GM18508 (cell line): ENCODE measurements around the gene ADAMTSL3.

Source experiments
- ATAC-seq: cut with Tn5 transposase; IDR thresholded peaks from one replicate; pipeline ENCODE4 v1.9.1; 2021; ENCODE audit warnings: moderate number of reproducible peaks; ENCODE audit not compliant: insufficient read depth, unreplicated experiment

The ADAMTSL3 gene

DNA sequence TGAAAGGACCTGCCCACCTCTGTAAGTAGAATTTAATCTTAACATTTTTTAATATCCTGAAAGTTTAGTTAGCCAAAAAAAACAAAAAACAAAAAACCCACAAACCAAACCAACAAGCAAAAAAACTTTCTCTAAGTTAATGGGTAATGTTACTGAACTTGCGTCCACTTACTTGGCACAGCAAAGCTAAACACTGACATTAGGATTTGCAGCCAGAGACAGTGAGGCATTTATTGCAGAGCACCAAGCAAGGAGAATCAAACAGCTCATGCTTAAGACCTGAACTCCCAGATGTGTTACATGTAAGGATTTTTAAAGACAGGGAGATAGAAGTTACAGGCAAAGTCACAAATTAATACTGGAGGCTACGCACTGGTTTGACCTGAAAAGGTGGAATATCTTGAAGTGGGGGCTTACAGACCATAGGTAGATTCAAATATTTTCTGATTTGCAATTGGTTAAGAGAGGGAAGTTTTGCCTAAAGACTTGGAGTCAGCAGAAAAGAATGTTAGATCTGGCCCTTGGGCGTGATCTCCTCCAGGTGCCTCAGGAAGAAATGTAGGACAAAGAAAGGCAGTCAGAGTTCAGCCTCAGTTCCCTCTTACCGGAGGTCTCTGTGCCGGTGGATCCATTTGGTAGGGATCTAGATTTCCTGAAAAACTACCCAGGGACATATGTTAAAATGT is 205.0 kb downstream of the ADAMTSL3 start:
- no peak for ATAC-seq

DNA sequence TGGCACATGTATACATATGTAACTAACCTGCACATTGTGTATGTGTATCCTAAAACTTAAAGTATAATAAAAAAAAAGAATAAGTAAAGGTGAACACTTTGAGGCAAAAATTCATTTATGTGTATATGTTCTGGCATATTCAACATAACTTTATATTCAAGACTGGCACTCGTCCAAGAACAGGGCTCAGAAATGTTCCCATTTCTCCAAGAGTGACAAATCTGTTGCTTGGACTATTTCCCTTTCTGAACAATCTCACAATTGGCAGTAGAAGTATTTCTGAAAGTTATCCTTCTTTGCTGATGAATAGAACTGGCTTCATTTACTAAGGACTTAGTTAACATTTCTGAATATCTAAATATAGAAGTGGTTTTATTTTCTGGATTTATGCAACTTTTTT is 212.8 kb downstream of the ADAMTSL3 start:
- no peak for ATAC-seq

DNA sequence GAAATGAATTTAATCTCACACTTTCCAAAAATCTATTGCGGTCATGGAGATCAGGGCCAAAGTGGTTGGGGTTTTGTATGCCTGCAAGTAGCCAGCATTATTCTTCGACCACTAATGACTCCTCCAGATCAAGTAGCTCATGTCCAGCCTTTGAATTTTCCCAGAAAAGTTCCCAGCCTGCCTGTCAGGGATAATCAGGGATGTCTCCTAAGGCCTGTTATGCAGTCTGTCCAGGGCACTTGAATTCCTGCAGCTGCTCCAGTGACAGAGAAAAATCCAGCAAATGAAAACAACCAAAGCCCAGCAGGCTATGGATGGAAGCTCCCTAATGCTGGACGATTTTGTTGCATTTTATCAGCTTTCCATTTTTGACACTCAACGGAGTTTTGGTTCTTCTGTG is 215.4 kb downstream of the ADAMTSL3 start:
- no peak for ATAC-seq

DNA sequence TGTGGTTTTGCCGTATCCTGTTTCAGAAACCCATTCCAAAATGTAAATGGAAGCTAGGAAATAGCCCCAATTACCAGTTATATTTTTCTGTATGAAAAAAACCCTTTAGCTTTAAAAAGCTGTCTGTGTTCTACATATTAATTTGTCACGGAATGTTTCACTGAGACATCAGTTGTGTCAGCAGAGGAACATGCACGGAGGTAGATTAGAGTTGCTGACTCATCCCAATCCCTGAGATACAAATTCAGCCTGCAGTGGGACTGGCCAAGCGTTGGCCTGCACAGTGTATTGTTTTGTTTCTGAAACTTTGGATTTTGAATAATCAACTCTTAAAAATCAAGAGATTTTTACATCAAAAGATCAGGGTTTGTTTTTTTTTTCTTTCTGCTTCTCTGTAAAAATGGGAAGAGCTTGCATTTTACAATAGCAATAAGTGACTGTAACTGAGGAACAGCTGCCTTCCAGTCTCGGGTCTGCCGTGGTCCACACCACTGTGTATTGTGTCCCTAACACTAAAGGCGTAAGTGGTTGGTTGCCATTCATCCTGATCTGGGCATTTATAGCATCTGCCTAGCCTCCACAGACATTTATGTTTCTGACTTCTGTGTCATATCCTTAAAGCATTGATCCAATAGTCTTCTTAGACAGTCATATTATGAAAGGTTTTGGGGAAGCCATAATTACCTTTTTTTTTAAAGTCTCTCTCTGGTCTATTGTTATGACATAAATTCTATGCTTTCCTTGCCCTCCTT is 218.1 kb downstream of the ADAMTSL3 start:
- no peak for ATAC-seq

DNA sequence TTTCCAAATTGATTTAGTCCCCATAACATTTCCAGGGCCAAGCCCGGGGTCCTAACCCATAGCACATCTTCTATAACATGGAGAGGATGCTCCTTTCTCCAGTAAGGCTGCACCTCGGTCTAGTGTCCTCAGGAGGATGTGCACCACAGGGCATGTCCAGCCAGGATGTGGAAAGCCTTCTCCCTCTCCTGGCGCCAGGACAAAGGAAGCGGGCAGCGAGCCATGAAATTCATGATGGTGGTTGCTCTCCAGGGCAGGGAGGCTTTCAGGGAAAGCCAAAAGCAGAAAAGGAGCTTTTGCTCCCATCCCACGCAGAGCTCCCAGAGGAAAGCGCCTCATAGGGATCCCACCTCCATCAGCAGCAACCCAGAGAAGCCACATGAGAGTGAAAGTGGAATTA is 220.0 kb downstream of the ADAMTSL3 start:
- ATAC-seq = no peak

DNA sequence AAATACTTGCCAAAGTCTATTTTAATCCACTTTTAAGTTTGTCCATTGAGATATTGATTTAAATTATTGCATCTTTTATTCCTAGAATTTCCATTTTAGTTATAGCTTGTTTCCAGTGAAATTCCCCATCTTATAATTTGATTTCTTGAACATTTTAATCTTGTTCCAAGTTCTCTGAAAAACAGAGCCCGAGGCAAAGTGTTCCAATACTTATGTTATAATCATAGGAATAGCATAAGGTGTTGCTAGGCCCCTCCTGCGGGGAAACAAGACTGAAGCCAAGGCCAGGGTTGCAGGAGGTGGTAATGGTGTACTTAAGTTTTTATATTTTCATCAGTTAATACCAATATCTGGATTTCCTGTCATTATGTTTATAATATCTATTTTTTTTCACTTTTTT is 226.6 kb downstream of the ADAMTSL3 start:
- ATAC-seq = no peak

DNA sequence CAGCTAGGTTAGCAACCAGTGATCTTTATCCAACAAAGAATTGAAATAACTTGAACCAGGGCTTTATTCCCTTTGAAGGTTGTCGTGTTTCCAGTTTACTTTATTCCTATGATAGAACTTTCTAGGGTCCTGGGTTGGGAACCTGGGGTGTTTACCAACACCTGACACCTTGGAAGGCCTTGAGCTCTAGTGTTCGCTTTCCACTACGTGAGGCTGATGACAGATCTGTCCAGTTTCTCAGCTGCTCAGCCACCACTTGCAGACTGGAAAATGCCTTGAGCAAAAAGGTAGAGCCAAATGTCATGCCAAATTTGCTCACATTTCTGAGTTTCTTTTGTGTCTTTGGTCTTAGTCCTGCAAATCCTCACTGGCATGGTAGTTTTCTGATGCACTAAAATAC is 227.2 kb downstream of the ADAMTSL3 start:
- ATAC-seq = no peak

DNA sequence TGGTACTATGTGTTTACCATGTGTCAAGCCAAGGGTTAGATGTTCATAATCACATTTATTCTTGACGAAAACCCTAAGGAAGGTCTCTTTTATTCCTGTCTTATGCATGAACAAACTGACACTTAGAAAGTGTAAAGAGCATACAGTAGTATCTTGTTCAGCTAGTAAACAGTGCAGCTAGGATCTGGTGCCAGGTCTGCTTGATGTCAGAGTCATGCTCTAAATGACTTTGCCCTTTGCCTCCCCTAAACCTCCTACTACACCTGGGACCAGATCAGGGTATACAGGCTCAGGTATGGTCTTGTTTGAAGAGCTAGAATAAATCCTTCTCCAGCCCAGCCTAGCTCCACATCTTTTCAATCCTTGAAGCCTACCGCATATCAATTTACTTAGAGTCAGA is 232.4 kb downstream of the ADAMTSL3 start:
- ATAC-seq = no peak

DNA sequence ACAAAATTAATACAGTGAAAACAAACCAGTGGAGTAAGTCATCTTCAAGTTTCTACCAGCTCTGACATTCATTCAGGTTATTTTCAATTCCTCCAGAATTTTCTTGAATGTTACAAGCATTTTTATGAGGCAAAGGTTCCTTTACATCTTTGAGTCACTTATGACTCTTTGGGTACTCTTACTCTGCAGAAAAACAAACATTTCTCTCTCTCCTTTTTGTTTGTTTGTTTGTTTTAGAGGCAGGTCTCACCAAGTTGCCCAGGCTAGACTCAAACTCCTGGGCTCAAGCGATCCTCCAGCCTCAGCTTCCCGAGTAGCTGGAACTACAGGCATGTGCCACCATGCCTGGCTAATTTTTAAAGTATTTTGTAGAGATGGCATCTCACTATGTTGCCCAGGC is 233.5 kb downstream of the ADAMTSL3 start:
- no peak for ATAC-seq

DNA sequence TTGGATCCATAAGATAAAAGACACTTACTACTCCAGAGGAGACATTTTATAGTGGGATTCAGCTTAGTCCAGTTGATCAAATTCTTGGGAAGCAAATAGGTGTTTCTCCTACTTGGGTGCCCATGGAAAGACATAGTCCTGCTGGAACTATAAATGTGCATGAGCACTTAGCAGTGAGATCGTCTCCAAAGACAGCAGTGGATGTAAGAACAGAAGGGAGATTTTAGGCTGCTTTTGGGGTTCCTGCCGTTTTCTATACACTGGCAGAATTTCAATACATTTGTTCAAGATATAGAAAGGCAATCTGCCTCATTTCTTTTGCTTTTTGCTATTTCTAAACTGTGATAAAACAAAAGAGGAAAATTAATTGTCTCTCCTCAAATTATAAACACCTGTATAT is 234.0 kb downstream of the ADAMTSL3 start:
- no peak for ATAC-seq

DNA sequence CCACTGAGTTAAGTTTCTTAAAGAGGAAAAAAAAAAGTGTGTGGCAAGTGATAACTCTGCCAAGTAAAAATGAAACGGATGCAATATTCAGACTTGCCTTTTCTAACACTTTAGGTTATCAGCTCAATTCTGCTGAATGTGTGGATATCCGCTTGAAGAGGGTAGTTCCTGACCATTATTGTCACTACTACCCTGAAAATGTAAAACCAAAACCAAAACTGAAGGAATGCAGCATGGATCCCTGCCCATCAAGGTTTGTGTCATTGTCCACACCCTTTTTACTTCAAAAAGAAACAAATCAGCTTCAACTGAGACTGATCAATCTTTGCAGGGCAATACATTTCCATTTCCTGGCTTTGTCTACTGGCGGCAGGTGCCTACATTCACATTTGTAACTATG is 236.1 kb downstream of the ADAMTSL3 start:
- no peak for ATAC-seq

DNA sequence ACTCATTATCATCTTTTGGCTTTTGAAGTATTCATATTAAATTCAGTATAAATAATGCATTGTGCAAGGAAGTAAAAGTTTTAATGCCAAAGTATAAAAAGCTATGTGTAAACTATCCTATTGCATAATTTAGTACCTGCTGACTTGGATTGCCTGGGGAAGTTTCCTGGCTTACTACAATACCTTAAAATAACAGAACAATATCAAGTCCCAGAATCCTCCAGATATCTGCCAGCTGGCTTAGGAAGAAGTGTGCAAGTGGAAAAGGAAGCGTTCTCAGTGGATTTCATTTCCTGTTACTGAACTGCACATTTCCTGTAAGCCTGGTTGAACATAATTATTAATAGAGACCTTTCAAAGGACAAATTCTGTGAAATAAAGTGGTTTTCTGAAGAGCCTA is 236.7 kb downstream of the ADAMTSL3 start:
- no peak for ATAC-seq

DNA sequence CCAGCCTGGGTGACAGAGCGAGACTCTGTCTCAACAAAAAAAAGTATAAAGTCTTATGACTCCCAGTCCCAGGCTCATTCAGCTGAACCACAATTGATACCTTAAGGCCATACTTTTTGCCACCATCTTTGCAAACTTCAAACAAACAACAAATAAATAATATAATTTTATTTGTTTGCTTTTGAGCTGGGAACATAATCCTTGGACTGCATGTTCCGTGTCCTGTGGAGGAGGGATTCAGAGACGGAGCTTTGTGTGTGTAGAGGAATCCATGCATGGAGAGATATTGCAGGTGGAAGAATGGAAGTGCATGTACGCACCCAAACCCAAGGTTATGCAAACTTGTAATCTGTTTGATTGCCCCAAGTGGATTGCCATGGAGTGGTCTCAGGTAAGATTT is 238.6 kb downstream of the ADAMTSL3 start:
- ATAC-seq = no peak

DNA sequence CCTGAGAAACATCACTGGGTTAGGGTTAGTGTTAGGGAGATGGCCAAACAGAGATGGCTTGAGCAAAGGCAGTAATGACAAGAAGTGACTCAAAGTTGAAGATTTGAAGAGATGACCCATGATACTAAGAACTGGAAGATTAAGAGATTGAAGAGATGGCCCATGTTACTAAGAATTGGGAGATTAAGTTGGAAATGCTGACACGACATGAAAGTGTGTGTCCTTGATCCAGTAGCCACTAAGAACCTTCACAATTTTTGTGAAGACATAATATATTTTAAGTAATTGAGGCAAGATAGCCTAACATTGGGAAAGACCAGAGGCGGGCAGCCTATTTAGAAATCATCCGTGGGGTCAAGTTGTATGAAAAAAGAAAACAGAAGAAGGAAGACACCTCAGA is 239.4 kb downstream of the ADAMTSL3 start:
- ATAC-seq = no peak

DNA sequence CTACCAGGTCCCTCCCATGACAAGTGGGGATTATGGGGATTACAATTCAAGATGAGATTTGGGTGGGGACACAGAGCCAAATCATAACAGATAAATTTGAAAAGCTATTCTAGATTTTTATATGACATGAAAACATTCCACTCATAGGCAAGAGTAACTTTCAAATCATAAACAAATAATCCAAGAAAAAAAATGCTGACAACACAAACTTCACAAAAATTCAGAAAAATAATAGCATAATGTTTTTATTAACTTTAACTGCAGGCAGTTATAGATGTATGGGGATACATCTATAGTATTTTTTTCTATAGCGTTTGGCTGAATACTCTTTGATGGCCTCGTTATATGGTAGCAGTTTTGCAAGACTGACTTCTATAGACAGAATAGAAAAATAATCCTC is 243.1 kb downstream of the ADAMTSL3 start:
- no peak for ATAC-seq

DNA sequence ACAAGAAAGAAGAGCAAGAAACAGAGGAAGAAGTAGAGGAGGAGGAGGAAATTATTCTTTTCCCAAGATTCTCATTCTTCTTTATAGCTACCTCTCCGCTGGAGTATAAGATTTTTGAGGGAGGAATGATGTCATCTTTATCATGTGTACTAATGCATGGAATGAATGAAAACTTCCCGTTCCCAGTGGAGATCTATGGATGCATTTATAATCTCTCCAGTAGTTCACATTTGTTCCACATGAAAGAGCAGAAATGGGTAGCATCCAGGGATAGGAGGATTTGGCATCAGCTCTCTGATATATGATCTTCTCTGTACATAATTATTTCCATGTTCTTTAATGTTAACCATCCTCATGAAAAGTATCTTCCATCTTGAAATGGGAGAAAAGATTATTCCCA is 244.4 kb downstream of the ADAMTSL3 start:
- no peak for ATAC-seq

DNA sequence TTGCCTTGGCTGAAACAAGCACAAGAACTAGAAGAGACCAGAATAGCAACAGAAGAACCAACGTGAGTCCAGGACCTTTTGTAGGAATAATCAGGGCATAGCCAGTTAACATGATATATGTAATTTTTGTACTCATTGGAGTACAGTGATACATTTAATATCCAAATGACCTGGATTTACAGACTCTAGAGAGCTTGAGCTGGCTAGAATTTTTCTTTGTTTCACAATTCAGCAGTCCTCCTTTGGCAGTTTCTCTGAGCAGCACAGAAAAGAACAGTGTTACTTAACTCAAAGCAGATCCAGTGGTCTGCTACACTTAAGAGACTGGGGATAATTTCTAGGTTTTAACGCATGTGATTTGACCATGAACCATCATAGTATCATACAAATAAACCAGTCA is 245.7 kb downstream of the ADAMTSL3 start:
- no peak for ATAC-seq

DNA sequence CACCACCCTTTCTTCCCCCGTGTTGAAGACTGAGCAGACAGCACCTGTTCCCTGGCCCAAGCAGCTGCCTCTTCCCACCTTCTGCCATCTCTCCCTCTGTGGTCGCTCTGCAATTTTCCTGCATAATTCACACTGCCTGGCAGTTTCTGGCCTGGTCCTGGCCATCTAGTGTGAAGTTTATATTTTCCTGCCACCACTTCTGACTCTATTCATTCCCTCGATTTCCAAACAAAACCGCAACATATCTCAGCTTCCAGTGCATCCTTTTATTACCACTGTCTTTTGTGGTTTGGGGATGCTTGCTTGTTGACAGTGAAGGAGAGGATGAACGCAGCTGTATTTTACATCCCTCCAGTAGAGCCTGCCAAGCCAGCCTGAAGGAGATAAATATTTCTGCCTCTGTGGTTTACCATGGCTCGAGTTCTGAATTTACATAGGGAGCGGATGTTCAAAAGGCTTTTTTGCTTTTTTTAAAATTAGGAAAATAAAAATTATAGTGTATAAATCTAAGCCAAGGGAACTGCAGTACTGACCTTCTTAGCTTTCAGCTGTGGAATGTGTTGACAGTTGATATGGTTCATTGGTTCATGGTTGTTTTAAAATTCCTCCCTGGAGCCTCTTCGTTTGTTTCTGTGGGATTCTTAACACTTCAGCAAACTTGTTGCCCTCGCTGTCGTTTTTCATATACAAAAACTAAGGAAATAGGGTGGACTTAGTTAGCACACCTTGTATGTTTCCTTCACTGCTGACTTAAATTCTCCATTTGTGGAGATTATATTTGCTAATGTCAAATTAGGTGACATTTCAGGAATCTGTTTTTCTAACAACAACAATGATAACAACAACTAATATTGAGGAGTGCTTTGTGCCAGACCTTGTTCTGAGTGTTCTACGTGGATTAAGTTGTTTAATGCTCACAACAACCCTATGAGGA is 250.5 kb downstream of the ADAMTSL3 start:
- no peak for ATAC-seq

DNA sequence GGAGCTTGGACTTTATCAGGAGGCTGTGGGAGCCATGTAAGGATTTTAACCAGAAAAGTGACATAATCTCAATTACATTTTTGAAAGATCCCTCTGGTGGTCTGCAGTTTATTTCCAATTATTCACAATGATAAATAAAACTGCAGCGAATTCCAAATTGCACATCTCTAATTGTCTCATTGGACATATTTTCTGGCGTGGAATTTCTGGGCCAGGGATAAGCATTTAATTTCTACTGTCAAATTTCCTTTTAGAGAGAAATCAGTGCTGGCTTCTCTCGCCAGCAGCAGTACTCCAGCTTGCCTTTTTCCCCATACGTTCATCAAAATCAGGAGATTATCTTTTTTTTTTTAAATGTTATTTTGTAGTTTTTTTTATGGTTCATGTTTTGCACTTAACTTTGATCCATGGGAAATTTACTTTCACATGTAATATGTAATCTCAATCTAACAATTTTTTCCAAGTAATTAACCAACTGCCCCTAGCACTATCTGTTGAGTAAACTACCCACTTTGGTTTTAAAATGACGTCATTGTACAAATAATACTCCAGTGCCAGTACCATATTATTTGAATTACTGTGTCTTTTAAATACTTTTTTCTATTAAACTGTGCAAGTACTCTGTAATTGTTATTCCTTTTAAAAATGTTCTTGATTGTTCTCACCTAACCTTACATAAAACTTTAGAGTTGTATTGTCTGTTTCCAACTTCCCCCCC is 251.8 kb downstream of the ADAMTSL3 start:
- no peak for ATAC-seq

DNA sequence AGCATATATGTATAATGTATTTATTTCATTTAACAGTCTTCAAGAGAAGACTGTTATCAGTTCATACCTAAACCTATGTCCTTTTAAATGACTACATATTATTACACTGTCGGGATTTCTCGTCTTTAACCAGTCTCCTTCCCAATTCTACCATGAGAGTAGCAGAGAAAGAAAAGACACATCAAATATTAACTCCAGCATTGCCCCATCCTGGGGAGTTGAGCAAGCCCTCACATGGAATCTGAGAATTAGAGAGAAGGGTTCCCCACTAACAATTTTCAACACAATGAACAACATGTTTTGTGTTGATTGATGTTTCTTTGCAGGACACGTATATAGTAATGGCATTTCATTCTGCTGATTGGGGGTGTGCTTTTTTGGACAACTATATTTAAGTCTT is 257.4 kb downstream of the ADAMTSL3 start:
- ATAC-seq = no peak
